OCI-LY1 (cell line): ENCODE measurements around the gene SIVA1.

ENCODE experiments used
- H2AFZ ChIP-seq: fragments of 200-600 bp; sonication (generic), shearing (Covaris generic); 2 replicates; pipeline ENCODE4 v1.6.0; 2014; ENCODE audit warnings: antibody characterized with exemption, mild to moderate bottlenecking, low read length
- H3F3A ChIP-seq: fragments of 200-600 bp; sonication (generic), shearing (Covaris generic); 2 replicates; pipeline ENCODE4 v1.6.0; 2014; ENCODE audit warnings: mild to moderate bottlenecking, antibody characterized with exemption, low read length, moderate library complexity; ENCODE audit not compliant: insufficient read depth
- H3K27ac ChIP-seq: fragments of 200-600 bp; sonication (generic); 2 replicates; pipeline ENCODE4 v1.5.1; 2014; ENCODE audit warnings: low read length, mixed run types, mild to moderate bottlenecking, low read depth; ENCODE audit not compliant: poor library complexity, severe bottlenecking
- H3K27me3 ChIP-seq: fragments of 200-600 bp; sonication (generic); 2 replicates; pipeline ENCODE4 v1.6.0; 2014; ENCODE audit warnings: antibody characterized with exemption, mild to moderate bottlenecking, low read length, moderate library complexity; ENCODE audit not compliant: insufficient read depth
- H3K36me3 ChIP-seq: fragments of 200-600 bp; sonication (generic); 2 replicates; pipeline ENCODE4 v1.6.1; 2014; ENCODE audit warnings: mild to moderate bottlenecking, antibody characterized with exemption, low read length, moderate library complexity, mixed read lengths; ENCODE audit not compliant: insufficient read depth
- H3K4me1 ChIP-seq: fragments of 200-600 bp; sonication (generic); 2 replicates; pipeline ENCODE4 v1.5.1; 2014; ENCODE audit warnings: mild to moderate bottlenecking, low read length, moderate library complexity; ENCODE audit not compliant: insufficient read depth, severe bottlenecking
- H3K4me2 ChIP-seq: fragments of 200-600 bp; sonication (generic), shearing (Covaris generic); 2 replicates; pipeline ENCODE4 v1.6.1; 2014; ENCODE audit warnings: low read length
- H3K4me3 ChIP-seq: fragments of 200-600 bp; sonication (generic); 2 replicates; pipeline ENCODE4 v1.5.1; 2014; ENCODE audit warnings: low read length, low read depth, mild to moderate bottlenecking, mixed read lengths; ENCODE audit not compliant: poor library complexity, severe bottlenecking
- H3K79me2 ChIP-seq: fragments of 200-600 bp; shearing (Covaris generic); 2 replicates; pipeline ENCODE4 v1.6.1; 2016; ENCODE audit warnings: mixed run types, low read length, mixed read lengths; ENCODE audit not compliant: insufficient read depth
- H3K9ac ChIP-seq: fragments of 200-600 bp; sonication (generic), shearing (Covaris generic); 2 replicates; pipeline ENCODE4 v1.6.1; 2014; ENCODE audit warnings: mild to moderate bottlenecking, low read length, mixed read lengths
- H3K9me2 ChIP-seq: fragments of 200-600 bp; sonication (generic), shearing (Covaris generic); 2 replicates; pipeline ENCODE4 v1.6.1; 2014; ENCODE audit warnings: low read depth, mild to moderate bottlenecking, low read length, mixed read lengths
- H3K9me3 ChIP-seq: fragments of 200-600 bp; shearing (Covaris generic); 2 replicates; pipeline ENCODE4 v1.6.1; 2014; ENCODE audit warnings: low read length, mixed read lengths
- H4K20me1 ChIP-seq: fragments of 200-600 bp; sonication (generic), shearing (Covaris generic); 2 replicates; pipeline ENCODE4 v1.6.0; 2016; ENCODE audit warnings: mild to moderate bottlenecking, low read length; ENCODE audit not compliant: insufficient read depth
- EZH2 ChIP-seq: fragments of 200-600 bp; sonication (generic), shearing (Covaris generic); IDR thresholded peaks from 2 replicates; pipeline ENCODE4 v1.8.0; 2017; ENCODE audit warnings: borderline replicate concordance, mixed run types, mild to moderate bottlenecking, antibody characterized with exemption, low read length, moderate library complexity, mixed read lengths
- TF ChIP-seq, protein P1 (sequence below): fragments of 200-600 bp; sonication (generic), shearing (Covaris generic); IDR thresholded peaks from 2 replicates; pipeline ENCODE4 v1.5.1; 2017; ENCODE audit warnings: mild to moderate bottlenecking, antibody characterized with exemption, low read length, moderate library complexity, mixed read lengths

SIVA1 gene

DNA sequence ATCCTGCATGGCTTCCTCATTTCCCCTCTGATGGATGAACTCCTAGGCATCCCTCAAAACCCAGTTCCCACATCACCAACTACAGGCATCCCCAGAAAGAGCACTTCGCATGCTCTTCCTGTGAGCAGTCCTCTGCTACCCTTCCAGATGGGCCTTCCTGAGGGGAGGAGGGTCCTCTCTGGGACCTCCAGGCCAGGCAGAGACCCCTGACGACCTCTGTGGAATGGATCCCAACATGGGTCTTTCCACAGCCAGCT, 40.7 kb downstream of the SIVA1 start:
- Histone ChIP-seq H3K9me2 (no peaks in the 10 kb centered on the region), H3K4me1 (peaks cover 26% of the 10 kb centered on the region), H3K9ac (peak overlapping the region; percentile 26; the same call in 1 of the 2 replicates), H3F3A (no peaks in the 10 kb centered on the region), H3K9me3 (no peaks in the 10 kb centered on the region), H4K20me1 (no peaks in the 10 kb centered on the region), H3K27me3 (no peaks in the 10 kb centered on the region), H3K27ac (peak overlapping the region; percentile 6), H3K36me3 (peaks cover 21% of the 10 kb centered on the region; the same call in 1 of the 2 replicates), H3K4me3 (peak overlapping the region; percentile 89), H3K79me2 (no peaks in the 10 kb centered on the region), H3K4me2 (peak overlapping the region; percentile 96), H2AFZ (no peak overlapping the region)
- TF ChIP-seq, protein P1, sequence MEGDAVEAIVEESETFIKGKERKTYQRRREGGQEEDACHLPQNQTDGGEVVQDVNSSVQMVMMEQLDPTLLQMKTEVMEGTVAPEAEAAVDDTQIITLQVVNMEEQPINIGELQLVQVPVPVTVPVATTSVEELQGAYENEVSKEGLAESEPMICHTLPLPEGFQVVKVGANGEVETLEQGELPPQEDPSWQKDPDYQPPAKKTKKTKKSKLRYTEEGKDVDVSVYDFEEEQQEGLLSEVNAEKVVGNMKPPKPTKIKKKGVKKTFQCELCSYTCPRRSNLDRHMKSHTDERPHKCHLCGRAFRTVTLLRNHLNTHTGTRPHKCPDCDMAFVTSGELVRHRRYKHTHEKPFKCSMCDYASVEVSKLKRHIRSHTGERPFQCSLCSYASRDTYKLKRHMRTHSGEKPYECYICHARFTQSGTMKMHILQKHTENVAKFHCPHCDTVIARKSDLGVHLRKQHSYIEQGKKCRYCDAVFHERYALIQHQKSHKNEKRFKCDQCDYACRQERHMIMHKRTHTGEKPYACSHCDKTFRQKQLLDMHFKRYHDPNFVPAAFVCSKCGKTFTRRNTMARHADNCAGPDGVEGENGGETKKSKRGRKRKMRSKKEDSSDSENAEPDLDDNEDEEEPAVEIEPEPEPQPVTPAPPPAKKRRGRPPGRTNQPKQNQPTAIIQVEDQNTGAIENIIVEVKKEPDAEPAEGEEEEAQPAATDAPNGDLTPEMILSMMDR = no peak
- TF ChIP-seq EZH2 = no peak

DNA sequence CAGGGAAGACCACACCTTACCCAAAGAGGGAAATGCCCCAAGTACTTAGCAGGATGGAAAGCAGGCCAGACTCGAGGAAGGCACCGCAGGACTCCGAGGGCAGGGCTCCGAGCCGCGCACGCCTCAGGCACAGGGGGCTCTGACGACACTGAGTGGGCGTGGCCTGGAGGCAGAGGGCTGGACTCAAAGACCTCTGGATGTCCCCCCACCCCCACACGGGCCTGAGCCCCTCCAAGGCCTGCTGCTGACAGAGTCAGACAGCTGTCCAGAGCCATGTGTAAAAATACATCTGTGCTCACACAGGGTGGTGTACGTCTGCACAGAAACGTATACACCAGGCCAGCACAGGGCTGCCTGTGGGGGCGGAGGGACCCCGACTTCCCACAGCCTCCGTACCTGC, 41.2 kb downstream of the SIVA1 start:
- Histone ChIP-seq H3K4me1 (peaks cover 26% of the 10 kb centered on the region), H3K9me2 (no peaks in the 10 kb centered on the region), H3K9ac (peak overlapping the region; percentile 78), H3K36me3 (peaks cover 20% of the 10 kb centered on the region; the same call in 1 of the 2 replicates), H3K79me2 (no peaks in the 10 kb centered on the region), H3K4me2 (peak overlapping the region; percentile 96), H3K27me3 (no peaks in the 10 kb centered on the region), H3K4me3 (peak overlapping the region; percentile 89), H3K9me3 (no peaks in the 10 kb centered on the region), H3K27ac (peak overlapping the region; percentile 6), H2AFZ (no peak overlapping the region), H3F3A (0 out of 2 replicates have a peak, but pooled peaks cover under 1% of the 10 kb centered on the region), H4K20me1 (no peaks in the 10 kb centered on the region)
- no peak for TF ChIP-seq EZH2
- TF ChIP-seq, protein P1 = no peak

DNA sequence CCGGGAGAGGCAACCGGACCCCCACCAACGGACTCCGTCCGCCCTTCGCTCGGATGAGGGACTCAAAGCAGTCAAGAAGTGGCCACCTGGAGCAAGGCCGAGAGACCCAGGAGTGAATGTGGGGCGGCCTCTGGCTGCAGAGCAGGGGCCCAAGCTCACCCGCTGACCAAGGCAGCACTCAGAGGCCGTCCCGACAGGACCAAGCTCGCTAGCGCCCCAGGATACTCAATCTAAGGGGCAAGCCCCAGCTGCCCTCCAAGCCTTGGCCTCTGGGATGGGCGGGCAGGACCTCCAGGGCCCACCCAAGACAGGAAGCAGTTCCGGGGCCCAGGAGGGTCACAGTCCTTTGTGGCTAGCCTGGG, 41.7 kb downstream of the SIVA1 start:
- Histone ChIP-seq H3K9ac (peak overlapping the region; percentile 78), H3K79me2 (no peaks in the 10 kb centered on the region), H3F3A (peaks cover 4% of the 10 kb centered on the region), H3K9me2 (no peaks in the 10 kb centered on the region), H3K4me3 (peak overlapping the region; percentile 89), H3K9me3 (no peaks in the 10 kb centered on the region), H4K20me1 (no peaks in the 10 kb centered on the region), H3K27ac (peak overlapping the region; percentile 2), H3K27me3 (peaks cover under 1% of the 10 kb centered on the region; the same call in 1 of the 2 replicates), H3K4me1 (peaks cover 26% of the 10 kb centered on the region), H3K4me2 (peak overlapping the region; percentile 96), H2AFZ (no peak overlapping the region), H3K36me3 (peaks cover 15% of the 10 kb centered on the region; the same call in 1 of the 2 replicates)
- TF ChIP-seq EZH2 = no peak
- TF ChIP-seq, protein P1 = peak; percentile 19; the same call in 1 of the 2 replicates
